Epithelial cell of esophagus (primary cell): Measurements from ENCODE around the gene ZNF609.

ENCODE experiments used
- DNase-seq: peaks from one replicate; pipeline ENCODE4 v3.0.0; 2010; ENCODE audit warnings: low read depth
- H3K4me3 ChIP-seq: 2 replicates; pipeline ENCODE4 v1.5.1; 2011; ENCODE audit warnings: mild to moderate bottlenecking, low read length, control low read depth
- TF ChIP-seq, protein P1 (sequence below): IDR thresholded peaks from 2 replicates; pipeline ENCODE4 v1.5.1; 2011; ENCODE audit warnings: low read depth, mild to moderate bottlenecking, low read length, control low read depth, inconsistent platforms; ENCODE audit not compliant: insufficient read depth; ENCODE audit errors: missing control alignments

The ZNF609 gene

DNA sequence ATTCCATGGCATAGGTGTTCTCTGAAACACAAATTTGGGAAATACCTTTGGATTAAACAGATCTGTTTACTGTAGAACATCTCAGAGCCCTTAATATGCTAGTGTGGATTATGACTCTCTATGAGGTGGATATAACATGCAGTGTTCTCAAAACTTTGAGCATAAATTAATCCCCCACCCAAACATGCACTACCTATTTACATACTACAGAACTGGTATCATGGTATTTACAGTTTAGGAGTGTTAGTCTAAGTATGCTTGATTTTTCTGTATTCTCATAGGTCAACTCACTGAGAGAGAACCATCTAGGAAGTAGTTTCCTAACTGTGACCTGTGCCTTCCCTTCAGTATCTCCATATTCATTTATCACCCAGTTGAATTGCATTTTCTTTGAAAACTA, 30.9 kb upstream of the ZNF609 start:
- no peak overlapping the region for H3K4me3 ChIP-seq
- TF ChIP-seq, protein P1, sequence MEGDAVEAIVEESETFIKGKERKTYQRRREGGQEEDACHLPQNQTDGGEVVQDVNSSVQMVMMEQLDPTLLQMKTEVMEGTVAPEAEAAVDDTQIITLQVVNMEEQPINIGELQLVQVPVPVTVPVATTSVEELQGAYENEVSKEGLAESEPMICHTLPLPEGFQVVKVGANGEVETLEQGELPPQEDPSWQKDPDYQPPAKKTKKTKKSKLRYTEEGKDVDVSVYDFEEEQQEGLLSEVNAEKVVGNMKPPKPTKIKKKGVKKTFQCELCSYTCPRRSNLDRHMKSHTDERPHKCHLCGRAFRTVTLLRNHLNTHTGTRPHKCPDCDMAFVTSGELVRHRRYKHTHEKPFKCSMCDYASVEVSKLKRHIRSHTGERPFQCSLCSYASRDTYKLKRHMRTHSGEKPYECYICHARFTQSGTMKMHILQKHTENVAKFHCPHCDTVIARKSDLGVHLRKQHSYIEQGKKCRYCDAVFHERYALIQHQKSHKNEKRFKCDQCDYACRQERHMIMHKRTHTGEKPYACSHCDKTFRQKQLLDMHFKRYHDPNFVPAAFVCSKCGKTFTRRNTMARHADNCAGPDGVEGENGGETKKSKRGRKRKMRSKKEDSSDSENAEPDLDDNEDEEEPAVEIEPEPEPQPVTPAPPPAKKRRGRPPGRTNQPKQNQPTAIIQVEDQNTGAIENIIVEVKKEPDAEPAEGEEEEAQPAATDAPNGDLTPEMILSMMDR: no peak
- DNase-seq: no peak

DNA sequence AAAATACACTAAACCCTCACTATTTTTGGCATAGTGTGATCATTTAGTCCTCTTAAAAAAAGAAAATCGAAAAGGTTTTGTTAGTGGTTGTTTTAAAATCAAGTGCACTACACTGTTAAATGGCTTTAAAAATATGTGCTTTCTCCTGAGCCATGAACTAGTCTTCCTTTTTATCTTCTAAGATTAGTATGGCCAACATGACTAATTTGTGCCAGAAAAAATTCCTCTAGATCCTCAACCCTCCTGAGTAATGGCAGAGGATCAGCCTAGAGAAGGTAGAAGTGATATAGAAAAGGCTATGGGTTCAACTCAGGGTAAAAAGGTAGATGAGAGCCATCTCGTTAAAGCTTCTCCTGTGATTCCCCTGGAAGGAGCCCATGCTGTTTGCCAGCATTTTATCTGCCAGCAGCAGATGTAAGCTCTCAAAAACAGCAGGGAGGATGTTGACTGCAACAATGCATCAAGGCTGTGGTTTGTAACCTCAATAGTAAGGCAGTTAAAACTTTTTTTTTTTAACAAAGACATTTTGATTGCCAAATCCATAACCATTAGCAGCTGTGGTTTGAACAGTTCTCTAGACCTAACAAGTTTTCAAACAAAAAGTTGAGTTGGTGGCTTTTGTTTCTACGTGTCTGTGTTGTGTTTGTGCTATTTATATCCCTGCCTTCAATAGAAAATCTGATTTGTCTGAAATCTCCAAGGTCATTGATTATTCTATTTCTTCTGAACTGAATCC, 30.2 kb upstream of the ZNF609 start:
- no peak overlapping the region for H3K4me3 ChIP-seq
- DNase-seq: no peak
- TF ChIP-seq, protein P1: no peak

DNA sequence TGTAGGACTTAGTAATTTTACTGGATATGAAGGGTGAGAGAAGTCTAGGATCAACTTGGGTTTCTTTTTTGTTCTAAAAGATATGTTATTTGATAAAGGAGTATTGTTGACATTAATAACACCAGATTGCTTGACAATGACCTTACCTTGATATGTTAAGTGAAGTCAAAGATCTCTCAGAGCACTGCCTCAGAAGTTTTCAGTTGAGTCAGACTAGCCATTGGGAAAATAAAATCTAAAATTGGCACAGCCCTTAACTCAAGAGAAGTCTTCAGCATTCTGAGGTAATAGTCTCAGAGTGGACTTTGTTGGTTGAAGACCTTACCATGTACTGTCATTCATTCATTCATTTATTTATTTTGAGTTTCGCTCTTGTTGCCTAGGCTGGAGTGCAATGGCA, 22.4 kb upstream of the ZNF609 start:
- TF ChIP-seq, protein P1: no peak
- no peak overlapping the region for H3K4me3 ChIP-seq
- no peak for DNase-seq

DNA sequence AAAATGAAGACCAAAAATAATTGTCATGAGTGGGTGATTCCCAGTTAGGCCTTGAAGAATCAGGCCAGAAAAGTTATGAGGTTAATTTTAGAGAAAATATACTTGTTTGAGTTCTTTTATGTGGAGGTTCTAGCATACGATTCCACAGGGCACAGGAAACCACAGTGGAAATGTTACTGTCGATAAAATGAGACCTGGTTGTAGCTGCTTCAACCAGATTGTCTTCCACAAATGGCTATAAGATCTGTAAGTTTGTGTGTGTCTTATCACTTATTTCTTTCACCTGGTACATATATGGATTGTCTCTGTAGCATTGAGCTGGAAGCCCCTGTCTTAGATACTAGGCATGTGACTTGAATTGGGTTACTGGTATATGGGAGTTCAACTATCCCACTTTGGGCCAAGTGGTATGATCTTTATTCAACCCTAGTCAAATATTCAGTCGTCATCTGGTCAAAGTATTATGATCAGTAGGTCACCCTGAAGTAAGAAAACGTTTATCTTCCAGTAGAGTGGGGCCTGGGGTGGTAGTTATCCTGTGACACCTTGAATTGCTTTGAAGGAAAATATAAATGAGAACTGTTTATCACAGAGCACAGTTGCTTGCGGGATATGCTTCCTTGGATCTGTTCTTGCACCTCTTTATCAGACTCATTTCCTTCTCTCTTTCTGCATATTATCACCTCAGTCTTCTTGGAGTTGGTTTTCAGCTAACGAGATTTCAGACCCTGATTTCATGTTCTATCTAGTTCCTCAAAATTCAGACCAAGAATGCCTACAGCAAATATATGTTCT, 21.5 kb upstream of the ZNF609 start:
- no peak for DNase-seq
- TF ChIP-seq, protein P1: no peak
- no peak overlapping the region for H3K4me3 ChIP-seq

DNA sequence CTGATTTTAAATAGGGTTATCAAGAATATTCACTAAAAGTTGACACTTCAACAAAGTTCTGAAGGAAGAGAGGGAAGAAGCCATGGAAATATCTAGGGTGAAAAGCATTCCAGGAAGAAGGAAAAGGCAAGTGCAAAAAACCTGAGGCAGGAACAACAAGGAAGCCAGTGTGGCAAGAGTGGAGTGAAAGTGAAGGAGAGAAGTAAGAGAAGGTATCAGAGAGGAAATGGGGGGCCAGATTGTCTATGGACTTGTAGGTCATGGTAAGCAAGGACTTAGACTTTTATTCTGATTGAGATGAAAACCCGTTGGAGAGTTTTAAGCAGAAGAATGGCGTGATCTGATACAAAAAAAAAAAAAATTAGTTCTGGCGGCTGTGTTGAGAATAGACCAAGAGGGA, 18.5 kb upstream of the ZNF609 start:
- TF ChIP-seq, protein P1: no peak
- no peak for DNase-seq

DNA sequence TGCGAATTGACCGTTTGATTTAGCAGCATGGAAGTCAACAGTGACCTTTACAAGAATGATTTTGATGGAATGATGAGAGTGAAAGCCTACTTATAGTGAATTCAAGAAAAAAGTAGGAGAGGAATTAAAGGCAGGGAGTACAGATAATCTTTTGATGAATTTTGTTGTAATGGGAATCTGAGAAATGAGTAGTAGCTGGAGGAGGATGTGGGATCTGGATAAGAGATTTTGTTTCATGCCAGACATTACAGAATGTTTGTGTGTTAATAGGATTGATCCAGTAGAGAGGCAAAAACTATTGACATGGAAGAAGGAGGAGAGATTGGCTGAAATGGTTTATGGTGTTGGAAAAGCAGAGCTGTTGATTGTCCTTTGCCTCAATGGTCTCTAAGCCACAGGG, 17.4 kb upstream of the ZNF609 start:
- DNase-seq: no peak
- H3K4me3 ChIP-seq: no peak overlapping the region
- TF ChIP-seq, protein P1: no peak

More for the DNA sequence above, 18.5 kb upstream of the ZNF609 start:
- H3K4me3 ChIP-seq: no peak overlapping the region
